CD4-positive, alpha-beta T cell (primary cell): ENCODE data around the gene KLHDC7A. TPM values are rescaled to one million over a fixed set of nuclear protein-coding genes. Genes with fewer than 3 reads are reported as not detected.

Source experiments
- ATAC-seq: fragments of 200-7000 bp; cut with Tn5 transposase; one replicate; pipeline ENCODE4 v1.10.0; 2022; ENCODE audit warnings: mild to moderate bottlenecking; ENCODE audit not compliant: poor library complexity
- CTCF ChIA-PET: fragments of 350-600 bp; sonication (Branson Sonifier 250); formaldehyde crosslinking; loops from one replicate; lab custom pipeline; 2021; ENCODE audit warnings: antibody characterized with exemption, inconsistent platforms; lab: Charles Lee
- POLR2A ChIA-PET: fragments of 350-600 bp; sonication (Branson Sonifier 250); formaldehyde crosslinking; loops from one replicate; lab custom pipeline; 2021; ENCODE audit warnings: antibody characterized with exemption, inconsistent platforms; lab: Charles Lee
- DNase-seq, 14 experiments: peaks; one replicate each; pipeline ENCODE4 v3.0.0-alpha.2; 2013 to 2020; ENCODE audit warnings: mixed read lengths in 2 of 14
- H3K27ac ChIP-seq, 2 donors: one replicate each; pipeline versions ENCODE4 v1.5.1 to v1.7.0; 2013; ENCODE audit warnings: low read length in 2 of 2, low read depth in 1 of 2, mild to moderate bottlenecking in 1 of 2
- H3K27me3 ChIP-seq, 2 experiments: 1 replicate in 1 of 2; 2 replicates in 1 of 2; pipeline versions ENCODE4 v1.6.1 to v1.7.0; 2013; ENCODE audit warnings: low read length in 2 of 2, control low read depth in 1 of 2, mild to moderate bottlenecking in 1 of 2, moderate library complexity in 1 of 2; ENCODE audit not compliant: insufficient read depth in 2 of 2, control insufficient read depth in 1 of 2
- H3K36me3 ChIP-seq: one replicate; pipeline ENCODE4 v1.6.1; 2013; ENCODE audit warnings: low read length, control low read depth; ENCODE audit not compliant: insufficient read depth
- H3K4me1 ChIP-seq: one replicate; pipeline ENCODE4 v1.6.1; 2013; ENCODE audit warnings: low read length, control low read depth; ENCODE audit not compliant: insufficient read depth
- H3K4me3 ChIP-seq: one replicate; pipeline ENCODE4 v1.5.1; 2013; ENCODE audit warnings: mild to moderate bottlenecking, low read length, moderate library complexity
- H3K9me3 ChIP-seq, 2 experiments: 1 replicate in 1 of 2; 2 replicates in 1 of 2; pipeline versions ENCODE4 v1.6.1 to v1.7.0; 2013; ENCODE audit warnings: low read length in 2 of 2, mild to moderate bottlenecking in 2 of 2, control low read depth in 1 of 2, moderate library complexity in 1 of 2; ENCODE audit not compliant: control insufficient read depth in 1 of 2, insufficient read depth in 1 of 2
- H3K27ac Mint-ChIP-seq: one replicate; pipeline ENCODE4 v1.8.0; 2020; ENCODE audit warnings: mixed read lengths
- H3K27me3 Mint-ChIP-seq: one replicate; pipeline ENCODE4 v1.8.0; 2021; ENCODE audit warnings: mixed read lengths
- H3K36me3 Mint-ChIP-seq: one replicate; pipeline ENCODE4 v1.8.0; 2021; ENCODE audit warnings: low read depth, mixed read lengths
- H3K4me1 Mint-ChIP-seq: one replicate; pipeline ENCODE4 v1.8.0; 2021; ENCODE audit warnings: low read depth, mixed read lengths
- H3K4me3 Mint-ChIP-seq: one replicate; pipeline ENCODE4 v1.8.0; 2020; ENCODE audit warnings: mild to moderate bottlenecking, mixed read lengths
- H3K9me3 Mint-ChIP-seq: one replicate; pipeline ENCODE4 v1.8.0; 2020; ENCODE audit warnings: mixed read lengths
- CTCF ChIP-seq: fragments of 200-600 bp; IDR thresholded peaks from one replicate; pipeline ENCODE4 v1.8.0; 2022; ENCODE audit warnings: antibody characterized with exemption, mild to moderate bottlenecking
- intact Hi-C, 2 experiments: fragments of 100-400 bp; cut with DNase I in 1 of 2; cut with micrococcal nuclease in 1 of 2; formaldehyde crosslinking; loops; one replicate each; pipeline versions ENCODE4 v1.15.1 to v1.9.0; 2023 to 2025; cut with DNase I, micrococcal nuclease
- total RNA-seq, 174 experiments: library from RNA in 2 of 174; stranded (reverse) in 2 of 174; gene quantifications; one replicate each; pipeline ENCODE4 v1.2.3 and lab custom pipeline; 2021 to 2026

KLHDC7A gene
- total RNA-seq, 2 experiments from 2014 or later, result not detected

DNA sequence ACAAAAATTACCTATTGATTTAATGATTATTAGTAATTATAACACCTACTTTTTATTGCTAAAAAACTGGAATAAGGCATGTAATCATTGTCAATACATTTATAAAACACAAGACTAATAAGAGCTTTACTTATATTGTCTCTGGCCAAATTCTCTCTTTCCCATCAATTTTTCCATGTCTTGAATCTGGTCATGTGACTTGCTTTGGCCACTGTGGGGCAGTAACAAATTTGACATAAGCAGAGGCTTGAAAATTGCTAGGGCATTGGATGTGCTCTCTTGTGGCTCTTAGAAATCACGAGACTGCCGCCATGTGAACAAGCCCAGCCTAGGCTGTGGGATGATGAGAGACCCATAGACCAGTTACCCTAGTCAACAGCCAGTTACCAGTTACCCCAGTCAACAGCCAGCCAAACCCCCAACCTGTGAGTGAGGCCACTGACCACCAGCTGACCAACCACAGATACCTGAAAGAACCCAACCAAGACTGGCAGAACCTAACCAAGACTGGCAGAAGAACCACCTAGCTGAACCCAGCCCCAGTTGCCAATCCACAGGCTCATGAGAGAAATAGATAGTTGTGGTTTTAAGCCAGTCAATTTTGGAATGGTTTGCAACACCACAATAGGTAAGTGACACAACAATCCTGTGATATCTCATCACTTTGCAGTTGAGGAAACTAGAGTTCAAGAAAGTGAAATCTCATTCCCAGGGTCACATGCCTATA, 8.8 kb downstream of the KLHDC7A start:
- CTCF ChIA-PET, result no interaction called here
- DNase-seq (no peak), ATAC-seq (no peak)
- peaks cover 5% of the 10 kb centered on the region in 2 experiments for H3K27me3 ChIP-seq
- Mint-ChIP-seq H3K4me1 (no peaks in the 10 kb centered on the region), H3K9me3 (peaks cover 2% of the 10 kb centered on the region), H3K36me3 (no peaks in the 10 kb centered on the region), H3K27me3 (peaks cover 51% of the 10 kb centered on the region), H3K4me3 (no peak overlapping the region), H3K27ac (no peak overlapping the region)
- POLR2A ChIA-PET, result no interaction called here
- H3K36me3 ChIP-seq, result no peaks in the 10 kb centered on the region
- no peaks in the 10 kb centered on the region for H3K4me1 ChIP-seq
- H3K27ac ChIP-seq, result no peak overlapping the region
- H3K9me3 ChIP-seq, result peaks cover 0 to 9% of the 10 kb centered on the region in 2 experiments
- intact Hi-C loops, result no loop called here
- TF ChIP-seq CTCF, result no peak
- H3K4me3 ChIP-seq, result no peak overlapping the region

GRCh38 chr1:18491168-18491567, 10.4 kb downstream of the KLHDC7A start:
- intact Hi-C loops, result no loop called here
- no peaks in the 10 kb centered on the region for H3K36me3 ChIP-seq
- H3K27ac ChIP-seq, result no peak overlapping the region
- CTCF ChIA-PET, result no interaction called here
- Mint-ChIP-seq H3K36me3 (no peaks in the 10 kb centered on the region), H3K27ac (no peak overlapping the region), H3K9me3 (peaks cover 2% of the 10 kb centered on the region), H3K4me1 (no peaks in the 10 kb centered on the region), H3K4me3 (no peak overlapping the region), H3K27me3 (peaks cover 48% of the 10 kb centered on the region)
- no peak for TF ChIP-seq CTCF
- no peak overlapping the region for H3K4me3 ChIP-seq
- H3K27me3 ChIP-seq, result peaks cover 5% of the 10 kb centered on the region in 2 experiments
- DNase-seq, result no peak
- no peaks in the 10 kb centered on the region for H3K4me1 ChIP-seq
- POLR2A ChIA-PET, result no interaction called here
- ATAC-seq, result no peak
- peaks cover 0 to 9% of the 10 kb centered on the region in 2 experiments for H3K9me3 ChIP-seq

GRCh38 chr1:18494304-18494703, 13.6 kb downstream of the KLHDC7A start:
- CTCF ChIA-PET, result no interaction called here
- POLR2A ChIA-PET, result no interaction called here
- peaks cover 45% of the 10 kb centered on the region for H3K27me3 Mint-ChIP-seq

More at GRCh38 chr1:18494304-18494703, 13.6 kb downstream of the KLHDC7A start:
- peaks cover 5 to 7% of the 10 kb centered on the region in 2 experiments for H3K27me3 ChIP-seq
- intact Hi-C loops, result no loop called here
- no peak for ATAC-seq
- peaks cover 0 to 9% of the 10 kb centered on the region in 2 experiments for H3K9me3 ChIP-seq
- no peak overlapping the region for H3K4me3 ChIP-seq
- H3K27ac ChIP-seq, result no peak overlapping the region
- no peak overlapping the region for H3K27ac Mint-ChIP-seq
- no peak overlapping the region for H3K4me3 Mint-ChIP-seq
- peaks cover 2% of the 10 kb centered on the region for H3K9me3 Mint-ChIP-seq
- no peaks in the 10 kb centered on the region for H3K4me1 ChIP-seq
- no peak for DNase-seq
- no peaks in the 10 kb centered on the region for H3K4me1 Mint-ChIP-seq
- TF ChIP-seq CTCF, result no peak
- no peaks in the 10 kb centered on the region for H3K36me3 ChIP-seq
- H3K36me3 Mint-ChIP-seq, result no peaks in the 10 kb centered on the region
